Sciatic nerve (tissue), 2 donors: ENCODE results near the gene GRIN1. TPM values are rescaled to one million over a fixed set of nuclear protein-coding genes. Genes with fewer than 3 reads are reported as not detected.

Experiments
- ATAC-seq: fragments of 200-7000 bp; cut with Tn5 transposase; one replicate; pipeline ENCODE4 v1.9.1; 2020; ENCODE audit warnings: mild to moderate bottlenecking, moderate library complexity
- DNase-seq: peaks from one replicate; pipeline ENCODE4 v3.0.0-alpha.2; 2020; ENCODE audit warnings: low spot score
- intact Hi-C: fragments of 100-400 bp; cut with DNase I; formaldehyde crosslinking; loops from one replicate; pipeline ENCODE4 v1.14.2; 2022
- total RNA-seq: library from RNA; stranded (reverse); fragmentation: NEBNext Ultra II Directional; extraction: Animal tissue kit (Norgen Biotek cat#: 25700); gene quantifications from one replicate; pipeline ENCODE4 v1.2.1, GENCODE V29; 2021
- donor health status: DM: no; HTN: no; CAD: no.
- donor health status: DM: no; HTN: no; CAD: no.

Gene GRIN1
- total RNA-seq, result not detected

DNA sequence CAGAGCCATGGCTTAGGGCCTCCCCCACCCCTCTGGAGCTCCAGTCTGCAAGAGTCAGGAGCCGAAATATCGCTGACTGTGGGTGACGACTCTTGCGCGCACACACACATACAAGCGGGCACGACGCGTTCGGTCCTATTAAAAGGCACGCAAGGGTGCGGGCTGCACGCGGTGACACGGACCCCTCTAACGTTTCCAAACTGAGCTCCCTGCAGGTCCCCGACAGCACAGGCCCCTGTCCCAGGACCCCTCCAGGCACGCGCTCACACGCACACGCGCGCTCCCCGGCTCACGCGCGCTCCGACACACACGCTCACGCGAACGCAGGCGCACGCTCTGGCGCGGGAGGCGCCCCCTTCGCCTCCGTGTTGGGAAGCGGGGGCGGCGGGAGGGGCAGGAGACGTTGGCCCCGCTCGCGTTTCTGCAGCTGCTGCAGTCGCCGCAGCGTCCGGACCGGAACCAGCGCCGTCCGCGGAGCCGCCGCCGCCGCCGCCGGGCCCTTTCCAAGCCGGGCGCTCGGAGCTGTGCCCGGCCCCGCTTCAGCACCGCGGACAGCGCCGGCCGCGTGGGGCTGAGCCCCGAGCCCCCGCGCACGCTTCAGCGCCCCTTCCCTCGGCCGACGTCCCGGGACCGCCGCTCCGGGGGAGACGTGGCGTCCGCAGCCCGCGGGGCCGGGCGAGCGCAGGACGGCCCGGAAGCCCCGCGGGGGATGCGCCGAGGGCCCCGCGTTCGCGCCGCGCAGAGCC, at the start of gene GRIN1:
TSS of gene GRIN1 (plus strand) at position 433 of the 746 bp plus-strand sequence. CDS start 333 bp downstream, outside the sequence.
- intact Hi-C loops, result no loop called here
- ATAC-seq (no peak), DNase-seq (no peak)

DNA sequence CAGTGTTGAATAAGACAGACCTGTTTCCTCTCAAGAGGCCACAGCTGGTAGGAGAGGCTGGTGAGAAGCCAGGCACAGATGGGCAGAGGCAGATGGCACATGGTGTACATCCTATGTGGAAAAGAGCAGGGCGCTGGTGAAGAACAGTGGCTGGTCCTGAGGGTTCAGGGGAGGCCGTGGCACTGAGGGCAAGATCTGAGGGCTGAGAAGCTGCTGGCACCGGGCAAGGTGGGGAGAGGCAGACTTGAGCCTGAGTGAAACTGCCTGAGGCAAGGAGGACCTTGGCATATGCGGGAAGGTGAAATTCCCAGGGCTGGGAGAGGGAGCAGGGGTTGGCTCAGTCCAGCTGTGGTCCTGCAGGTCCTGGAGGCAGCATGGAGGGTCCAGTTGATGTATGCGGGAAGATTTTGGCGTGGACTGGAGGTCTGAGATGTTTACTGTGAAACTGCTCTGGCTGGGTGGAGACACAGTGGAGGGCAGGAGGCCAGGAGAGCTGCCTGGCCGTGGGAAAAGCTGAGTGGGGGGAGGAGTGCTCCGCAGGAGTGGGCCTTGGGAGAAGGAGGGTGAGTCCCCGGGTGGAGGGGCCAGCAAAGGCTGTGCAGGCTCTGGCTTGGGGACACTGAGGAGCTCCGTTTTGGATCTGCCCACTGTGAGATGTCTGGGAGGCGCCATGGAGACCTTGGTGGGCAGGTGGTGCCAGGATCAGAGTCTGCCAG, 49.6 kb upstream of the GRIN1 start:
- intact Hi-C loops, result no loop called here
- ATAC-seq (no peak), DNase-seq (no peak)

GRCh38 chr9:137095664-137096517, 43.1 kb upstream of the GRIN1 start:
- intact Hi-C loops, result no loop called here
- no peak for DNase-seq
- no peak for ATAC-seq

DNA sequence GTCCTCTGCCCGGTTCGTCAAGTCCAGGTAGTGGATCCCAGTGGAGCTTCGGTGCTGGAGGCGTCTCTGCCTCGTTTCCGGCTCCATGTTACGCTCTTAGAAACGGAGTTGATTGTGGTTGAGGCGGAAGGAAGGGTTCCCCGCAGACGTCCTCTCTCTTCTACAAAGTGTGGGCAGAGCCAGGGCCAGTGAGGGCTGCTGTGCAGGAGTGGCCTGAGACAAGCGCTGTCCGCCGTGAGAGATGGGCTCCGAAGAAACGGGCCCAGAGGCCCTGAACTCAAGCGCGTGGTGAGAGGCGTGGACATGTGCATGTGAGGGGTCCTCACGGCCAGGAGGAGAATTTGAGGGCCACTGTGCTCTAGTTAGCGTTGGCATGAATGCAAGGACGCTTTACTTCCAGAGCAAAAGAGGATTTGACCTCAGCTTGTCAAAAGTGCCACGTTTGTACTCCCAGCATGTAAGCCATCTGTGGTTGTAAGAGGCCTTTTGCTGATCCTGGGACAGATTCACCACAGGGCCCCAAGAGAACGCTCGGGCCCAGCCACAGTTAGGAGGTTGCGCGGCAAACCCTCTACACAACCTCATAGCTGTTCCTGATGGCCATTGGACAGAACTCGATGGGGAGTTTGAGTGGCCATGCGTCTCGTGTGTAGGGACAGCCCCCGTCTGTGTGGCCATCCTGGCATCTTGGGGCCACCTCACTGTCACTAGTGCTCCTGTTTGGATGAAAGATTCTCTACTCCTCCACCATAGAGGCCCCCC, 42.0 kb upstream of the GRIN1 start:
- intact Hi-C loops, result no loop called here

DNA sequence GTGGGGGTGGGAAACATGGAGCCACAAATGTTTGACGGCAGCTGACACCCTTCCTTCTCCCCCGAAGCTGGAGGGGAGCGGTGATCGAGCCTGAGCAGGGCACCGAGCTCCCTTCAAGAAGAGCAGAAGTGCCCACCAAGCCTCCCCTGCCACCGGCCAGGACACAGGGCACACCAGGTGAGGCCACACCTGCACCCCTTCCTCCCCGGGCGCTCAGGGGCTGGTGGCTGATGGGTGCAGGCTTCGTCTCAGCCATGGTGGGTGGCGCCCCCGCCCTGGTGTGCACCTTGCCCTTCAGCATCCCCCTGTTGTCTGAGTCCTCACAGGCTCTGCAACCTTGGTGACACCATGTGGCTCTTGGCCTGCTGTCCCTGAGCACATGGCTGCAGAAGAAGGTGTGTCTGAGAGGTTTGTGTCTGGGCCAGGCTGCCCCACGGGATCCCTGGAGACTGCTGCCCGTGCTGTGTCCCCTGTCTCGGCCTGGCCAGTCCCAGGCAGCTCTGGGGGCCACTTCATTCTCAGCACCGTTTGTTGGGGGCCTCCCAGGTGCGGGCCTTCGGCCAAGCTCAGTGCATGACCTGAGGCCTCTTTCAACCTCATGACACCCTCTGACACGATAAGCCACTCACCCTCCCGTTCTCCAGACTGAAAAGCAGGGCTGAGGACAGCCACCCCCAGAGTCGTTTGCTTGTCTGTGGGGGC, 41.0 kb upstream of the GRIN1 start:
- no peak for ATAC-seq
- no peak for DNase-seq
- intact Hi-C loops, result no loop called here

More for the DNA sequence above, 42.0 kb upstream of the GRIN1 start:
- DNase-seq, result no peak
- no peak for ATAC-seq

DNA sequence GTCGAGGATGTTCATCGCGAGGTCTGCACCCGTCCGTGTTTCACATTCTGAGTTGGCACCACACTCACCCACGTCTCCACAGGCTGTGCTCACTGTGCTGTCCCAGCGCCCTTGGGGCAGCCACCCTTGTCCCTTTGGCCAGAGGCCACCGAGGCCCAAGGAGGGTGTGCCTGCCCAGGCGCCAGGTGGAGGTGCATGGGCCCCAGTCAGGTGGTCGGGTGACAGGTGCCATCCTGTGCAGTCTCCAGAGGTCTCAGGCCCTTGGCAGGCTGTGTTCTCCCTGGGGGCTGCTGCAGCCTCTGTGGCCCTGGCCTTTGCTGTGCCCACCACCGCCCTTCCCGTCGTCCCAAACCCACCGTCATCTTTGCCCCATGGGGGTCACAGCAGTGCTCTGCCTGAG, 39.7 kb upstream of the GRIN1 start:
- intact Hi-C loops, result no loop called here
- ATAC-seq (no peak), DNase-seq (no peak)

- ATAC-seq (no peak), DNase-seq (no peak)
- intact Hi-C loops, result no loop called here
Observed at GRCh38 chr9:137103206-137103999, 35.6 kb upstream of the GRIN1 start.

GRCh38 chr9:137105814-137106661, 32.9 kb upstream of the GRIN1 start:
- ATAC-seq (no peak), DNase-seq (no peak)
- intact Hi-C loops, result no loop called here

GRCh38 chr9:137106662-137107250, 32.2 kb upstream of the GRIN1 start:
- no peak for ATAC-seq
- no peak for DNase-seq
- intact Hi-C loops, result no loop called here

DNA sequence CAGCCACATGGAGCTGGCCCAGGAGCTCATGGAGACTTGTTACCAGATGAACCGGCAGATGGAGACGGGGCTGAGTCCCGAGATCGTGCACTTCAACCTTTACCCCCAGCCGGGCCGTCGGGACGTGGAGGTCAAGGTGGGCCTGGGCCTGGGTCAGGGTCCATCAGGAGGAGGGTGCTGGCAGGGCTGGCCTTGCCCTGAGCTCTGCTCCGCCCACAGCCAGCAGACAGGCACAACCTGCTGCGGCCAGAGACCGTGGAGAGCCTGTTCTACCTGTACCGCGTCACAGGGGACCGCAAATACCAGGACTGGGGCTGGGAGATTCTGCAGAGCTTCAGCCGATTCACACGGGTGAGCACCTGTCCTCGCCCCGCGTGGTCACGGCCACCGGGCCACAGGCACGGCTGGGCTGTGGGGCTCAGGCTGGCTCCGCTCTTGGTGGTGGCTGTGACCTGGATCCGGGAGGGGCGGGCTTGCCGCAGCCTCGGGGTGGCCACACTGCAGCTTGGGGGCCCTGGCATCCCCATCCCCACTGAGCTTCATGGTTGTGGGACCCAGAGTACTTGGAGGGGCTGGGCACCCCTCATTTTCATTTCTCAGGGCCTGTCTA, 31.5 kb upstream of the GRIN1 start:
- DNase-seq (no peak), ATAC-seq (no peak)
- intact Hi-C loops, result no loop called here

- DNase-seq (no peak), ATAC-seq (no peak)
- intact Hi-C loops, result no loop called here
Observed at GRCh38 chr9:137107982-137108381, 31.0 kb upstream of the GRIN1 start.

DNA sequence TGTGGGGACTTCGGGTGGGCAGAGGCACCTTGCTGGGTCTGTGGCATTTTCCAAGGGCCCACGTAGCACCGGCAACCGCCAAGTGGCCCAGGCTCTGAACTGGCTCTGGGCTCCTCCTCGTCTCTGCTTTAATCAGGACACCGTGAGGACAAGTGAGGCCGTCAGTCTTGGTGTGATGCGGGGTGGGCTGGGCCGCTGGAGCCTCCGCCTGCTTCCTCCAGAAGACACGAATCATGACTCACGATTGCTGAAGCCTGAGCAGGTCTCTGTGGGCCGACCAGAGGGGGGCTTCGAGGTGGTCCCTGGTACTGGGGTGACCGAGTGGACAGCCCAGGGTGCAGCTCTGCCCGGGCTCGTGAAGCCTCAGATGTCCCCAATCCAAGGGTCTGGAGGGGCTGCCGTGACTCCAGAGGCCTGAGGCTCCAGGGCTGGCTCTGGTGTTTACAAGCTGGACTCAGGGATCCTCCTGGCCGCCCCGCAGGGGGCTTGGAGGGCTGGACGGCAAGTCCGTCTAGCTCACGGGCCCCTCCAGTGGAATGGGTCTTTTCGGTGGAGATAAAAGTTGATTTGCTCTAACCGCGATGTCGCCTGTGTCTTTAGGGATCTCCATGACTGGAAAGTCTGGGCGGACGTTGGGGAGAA, 30.2 kb upstream of the GRIN1 start:
- intact Hi-C loops, result no loop called here

GRCh38 chr9:137109250-137110146, 29.5 kb upstream of the GRIN1 start:
- ATAC-seq, result no peak
- intact Hi-C loops, result no loop called here
- DNase-seq, result no peak

More for the DNA sequence above, 30.2 kb upstream of the GRIN1 start:
- DNase-seq (no peak), ATAC-seq (no peak)

DNA sequence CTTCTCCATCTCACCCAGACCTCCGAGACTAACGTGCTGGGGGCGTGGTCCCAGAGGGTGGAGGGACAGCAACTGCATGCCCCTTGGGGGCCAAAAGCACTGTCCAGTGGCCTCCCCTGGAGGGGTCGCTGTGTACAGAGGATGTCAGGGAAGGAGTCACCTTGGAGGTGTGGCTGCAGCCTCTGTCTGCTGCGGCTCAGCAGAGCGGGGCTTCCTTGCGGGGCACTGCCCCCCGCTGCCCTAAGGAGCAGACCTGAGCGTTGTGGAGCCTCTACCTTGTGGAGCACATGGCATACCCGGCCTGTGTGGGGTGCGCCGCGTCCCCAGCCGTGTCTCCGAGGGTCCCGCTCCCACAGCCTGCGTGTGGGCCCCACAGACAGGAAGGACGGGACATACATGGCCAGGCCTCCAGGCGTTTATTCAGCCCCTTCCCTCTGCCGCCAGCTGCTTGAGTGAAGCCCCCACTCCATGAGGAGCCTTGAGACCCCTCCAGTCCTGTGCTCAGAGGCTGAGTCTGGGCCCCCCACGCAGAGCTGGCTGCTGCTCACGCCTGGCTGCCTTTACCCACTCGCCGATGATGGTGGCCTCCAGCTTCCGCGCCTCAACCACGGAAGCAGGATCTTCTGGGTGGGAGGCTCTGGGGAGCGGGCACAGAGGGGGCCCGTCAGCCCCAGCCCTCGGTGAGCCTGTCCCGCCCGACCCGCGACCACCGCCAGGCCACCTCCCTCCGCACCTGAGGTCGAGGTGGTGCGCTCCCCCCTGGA, 28.6 kb upstream of the GRIN1 start:
- intact Hi-C loops, result no loop called here
- no peak for ATAC-seq
- DNase-seq, result no peak
